ENCODE data around the gene C14orf93. TPM values are rescaled to one million over a fixed set of nuclear protein-coding genes. Genes with fewer than 3 reads are reported as not detected.

The C14orf93 gene
- total and polyA plus RNA-seq, 4 donors = 5.5 to 11.0 (median 8.7) TPM

- Histone ChIP-seq H3K9me3 (ENCODE audit: control insufficient read depth, low read length) (no peaks in the 10 kb centered on the region), H3K36me3 (ENCODE audit: control insufficient read depth in 1 of 2, insufficient read depth in 2 of 2, low read length in 1 of 2) (no peaks in the 10 kb centered on the region), H3K4me3 (ENCODE audit: low read length in 2 of 2) (no peak overlapping the region), H3K27ac (ENCODE audit: low read depth in 1 of 2, low read length in 2 of 2) (no peak overlapping the region), H3K27me3 (ENCODE audit: control insufficient read depth in 1 of 2, insufficient read depth in 2 of 2, low read length in 1 of 2) (no peaks in the 10 kb centered on the region), H3K4me1 (ENCODE audit: control insufficient read depth in 1 of 2, insufficient read depth in 2 of 2, low read length in 2 of 2) (no peaks in the 10 kb centered on the region)
- peak in 1 of 2 donors; percentile 65 for DNase-seq
- WGBS, 2 donors = 97 to 98% methylated on average over 12 of the region's 12 CpGs
- no peak for ATAC-seq (ENCODE audit: low FRiP score)
- intact Hi-C loops (cut with DNase I) = loop anchor here in 1 of 2 donors (10.0 kb wide), 1 partner anchor 500 kb away; no protein-coding TSS in a partner anchor
Observed at GRCh38 chr14:23055147-23055550, 45.2 kb upstream of the C14orf93 start.

GRCh38 chr14:23054000-23054811 is 44.3 kb upstream of the C14orf93 start:
- intact Hi-C loops (cut with DNase I) = loop anchor here in 1 of 2 donors (10.0 kb wide), 1 partner anchor 499 kb away; no protein-coding TSS in a partner anchor
- no peak overlapping the region for H3K27ac ChIP-seq (ENCODE audit: low read depth in 1 of 2, low read length in 2 of 2)
- H3K4me3 ChIP-seq (ENCODE audit: low read length in 2 of 2) = no peak overlapping the region
- ATAC-seq (ENCODE audit: low FRiP score) (no peak), DNase-seq (peak in 1 of 2 donors; percentile 75)
- H3K9me3 ChIP-seq (ENCODE audit: control insufficient read depth, low read length) = no peaks in the 10 kb centered on the region
- no peaks in the 10 kb centered on the region for H3K27me3 ChIP-seq (ENCODE audit: control insufficient read depth in 1 of 2, insufficient read depth in 2 of 2, low read length in 1 of 2)
- no peaks in the 10 kb centered on the region for H3K4me1 ChIP-seq (ENCODE audit: control insufficient read depth in 1 of 2, insufficient read depth in 2 of 2, low read length in 2 of 2)
- 80 to 81% methylated on average over 17 of the region's 17 CpGs for WGBS, 2 donors
- H3K36me3 ChIP-seq (ENCODE audit: control insufficient read depth in 1 of 2, insufficient read depth in 2 of 2, low read length in 1 of 2) = no peaks in the 10 kb centered on the region

- Histone ChIP-seq H3K27ac (ENCODE audit: low read depth in 1 of 2, low read length in 2 of 2) (no peak overlapping the region), H3K4me1 (ENCODE audit: control insufficient read depth in 1 of 2, insufficient read depth in 2 of 2, low read length in 2 of 2) (no peaks in the 10 kb centered on the region), H3K27me3 (ENCODE audit: control insufficient read depth in 1 of 2, insufficient read depth in 2 of 2, low read length in 1 of 2) (no peaks in the 10 kb centered on the region), H3K36me3 (ENCODE audit: control insufficient read depth in 1 of 2, insufficient read depth in 2 of 2, low read length in 1 of 2) (no peaks in the 10 kb centered on the region), H3K4me3 (ENCODE audit: low read length in 2 of 2) (no peak overlapping the region), H3K9me3 (ENCODE audit: control insufficient read depth, low read length) (no peaks in the 10 kb centered on the region)
- 95 to 96% methylated on average over 10 of the region's 10 CpGs for whole genome bisulfite sequencing, 2 donors
- DNase-seq = no peak
- no peak for ATAC-seq (ENCODE audit: low FRiP score)
- intact Hi-C loops (cut with DNase I) = loop anchor here in 1 of 2 donors (10.0 kb wide), 1 partner anchor 499 kb away; no protein-coding TSS in a partner anchor
Observed at GRCh38 chr14:23053426-23053825, 43.5 kb upstream of the C14orf93 start.

GRCh38 chr14:23052671-23053070 is 42.7 kb upstream of the C14orf93 start:
- Histone ChIP-seq H3K4me3 (ENCODE audit: low read length in 2 of 2) (no peak overlapping the region), H3K9me3 (ENCODE audit: control insufficient read depth, low read length) (no peaks in the 10 kb centered on the region), H3K27me3 (ENCODE audit: control insufficient read depth in 1 of 2, insufficient read depth in 2 of 2, low read length in 1 of 2) (no peaks in the 10 kb centered on the region), H3K27ac (ENCODE audit: low read depth in 1 of 2, low read length in 2 of 2) (no peak overlapping the region), H3K36me3 (ENCODE audit: control insufficient read depth in 1 of 2, insufficient read depth in 2 of 2, low read length in 1 of 2) (no peaks in the 10 kb centered on the region), H3K4me1 (ENCODE audit: control insufficient read depth in 1 of 2, insufficient read depth in 2 of 2, low read length in 2 of 2) (no peaks in the 10 kb centered on the region)
- ATAC-seq (ENCODE audit: low FRiP score) (no peak), DNase-seq (no peak)
- intact Hi-C loops (cut with DNase I) = loop anchor here in 1 of 2 donors (10.0 kb wide), 1 partner anchor 498 kb away; no protein-coding TSS in a partner anchor
- 78 to 82% methylated on average over 3 of the region's 3 CpGs for WGBS, 2 donors

- Histone ChIP-seq H3K4me3 (ENCODE audit: low read length in 2 of 2) (no peak overlapping the region), H3K4me1 (ENCODE audit: control insufficient read depth in 1 of 2, insufficient read depth in 2 of 2, low read length in 2 of 2) (no peaks in the 10 kb centered on the region), H3K27ac (ENCODE audit: low read depth in 1 of 2, low read length in 2 of 2) (no peak overlapping the region), H3K27me3 (ENCODE audit: control insufficient read depth in 1 of 2, insufficient read depth in 2 of 2, low read length in 1 of 2) (no peaks in the 10 kb centered on the region), H3K36me3 (ENCODE audit: control insufficient read depth in 1 of 2, insufficient read depth in 2 of 2, low read length in 1 of 2) (no peaks in the 10 kb centered on the region), H3K9me3 (ENCODE audit: control insufficient read depth, low read length) (no peaks in the 10 kb centered on the region)
- ATAC-seq (ENCODE audit: low FRiP score) (no peak), DNase-seq (peak in 1 of 2 donors; percentile 76)
- intact Hi-C loops (cut with DNase I) = loop anchor here in 1 of 2 donors (10.0 kb wide), 1 partner anchor 497 kb away; no protein-coding TSS in a partner anchor
- 50 to 52% methylated on average over 14 of the region's 14 CpGs for WGBS, 2 donors
Observed at GRCh38 chr14:23052182-23052623, 42.3 kb upstream of the C14orf93 start.

- no peaks in the 10 kb centered on the region for H3K4me1 ChIP-seq (ENCODE audit: control insufficient read depth in 1 of 2, insufficient read depth in 2 of 2, low read length in 2 of 2)
- no peaks in the 10 kb centered on the region for H3K9me3 ChIP-seq (ENCODE audit: control insufficient read depth, low read length)
- no peak overlapping the region for H3K4me3 ChIP-seq (ENCODE audit: low read length in 2 of 2)
- 84% methylated on average over 5 of the region's 5 CpGs for WGBS, 2 donors
- no peak for DNase-seq
- intact Hi-C loops (cut with DNase I) = loop anchor here in 1 of 2 donors (10.0 kb wide), 1 partner anchor 497 kb away; no protein-coding TSS in a partner anchor
- H3K27me3 ChIP-seq (ENCODE audit: control insufficient read depth in 1 of 2, insufficient read depth in 2 of 2, low read length in 1 of 2) = no peaks in the 10 kb centered on the region
- no peaks in the 10 kb centered on the region for H3K36me3 ChIP-seq (ENCODE audit: control insufficient read depth in 1 of 2, insufficient read depth in 2 of 2, low read length in 1 of 2)
- ATAC-seq (ENCODE audit: low FRiP score) = no peak
- H3K27ac ChIP-seq (ENCODE audit: low read depth in 1 of 2, low read length in 2 of 2) = no peak overlapping the region
Observed at GRCh38 chr14:23051141-23052057, 41.5 kb upstream of the C14orf93 start.

GRCh38 chr14:23049011-23049410 is 39.1 kb upstream of the C14orf93 start:
- no peak for ATAC-seq (ENCODE audit: low FRiP score)

More at GRCh38 chr14:23049011-23049410, 39.1 kb upstream of the C14orf93 start:
- DNase-seq = peak in 1 of 2 donors; percentile 51
- H3K36me3 ChIP-seq (ENCODE audit: control insufficient read depth in 1 of 2, insufficient read depth in 2 of 2, low read length in 1 of 2) = no peaks in the 10 kb centered on the region
- no peak overlapping the region for H3K4me3 ChIP-seq (ENCODE audit: low read length in 2 of 2)
- no peak overlapping the region for H3K27ac ChIP-seq (ENCODE audit: low read depth in 1 of 2, low read length in 2 of 2)
- no peaks in the 10 kb centered on the region for H3K4me1 ChIP-seq (ENCODE audit: control insufficient read depth in 1 of 2, insufficient read depth in 2 of 2, low read length in 2 of 2)
- intact Hi-C loops (cut with DNase I) = no loop called here
- H3K9me3 ChIP-seq (ENCODE audit: control insufficient read depth, low read length) = no peaks in the 10 kb centered on the region
- H3K27me3 ChIP-seq (ENCODE audit: control insufficient read depth in 1 of 2, insufficient read depth in 2 of 2, low read length in 1 of 2) = no peaks in the 10 kb centered on the region
- 97 to 98% methylated on average over 9 of the region's 9 CpGs for WGBS, 2 donors

All from aorta (tissue), 5 donors.